Gastroesophageal sphincter (tissue), 4 donors: ENCODE results near the gene OR6Q1. TPM values are rescaled to one million over a fixed set of nuclear protein-coding genes. Genes with fewer than 3 reads are reported as not detected.

Experiments
- ATAC-seq: fragments of 150-250 bp; one replicate; pipeline ENCODE4 v1.9.1; 2016; ENCODE audit warnings: mild to moderate bottlenecking, moderate library complexity
- H3K27ac ChIP-seq, 4 donors: fragments of 200-600 bp; sonication (generic) in 3 of 4; 1 replicate in 3 of 4; 2 replicates in 1 of 4; pipeline ENCODE4 v1.5.1; 2016 to 2019
- H3K27me3 ChIP-seq: fragments of 200-600 bp; sonication (generic); one replicate; pipeline ENCODE4 v1.5.1; 2019
- H3K36me3 ChIP-seq, 2 donors: fragments of 200-600 bp; sonication (generic); one replicate each; pipeline ENCODE4 v1.5.1; 2019; ENCODE audit warnings: control low read depth in 1 of 2
- H3K4me1 ChIP-seq, 3 donors: fragments of 200-600 bp; sonication (generic); 1 replicate in 2 of 3; 2 replicates in 1 of 3; pipeline ENCODE4 v1.5.1; 2016 to 2019; ENCODE audit warnings: control low read depth in 2 of 3
- H3K4me3 ChIP-seq, 2 donors: fragments of 200-600 bp; sonication (generic); one replicate each; pipeline ENCODE4 v1.5.1; 2019; ENCODE audit warnings: mild to moderate bottlenecking in 1 of 2, moderate library complexity in 1 of 2
- H3K9me3 ChIP-seq, 3 donors: fragments of 200-600 bp; sonication (generic); one replicate each; pipeline ENCODE4 v1.5.1; 2017 to 2019; ENCODE audit warnings: control low read depth in 2 of 3
- CTCF ChIP-seq, 4 experiments: fragments of 200-600 bp in 2 of 4; fragments of 450-650 bp in 2 of 4; sonication (generic) in 1 of 4; IDR thresholded peaks; one replicate each; pipeline ENCODE4 v1.5.1; 2017 to 2019; ENCODE audit warnings: antibody characterized with exemption in 4 of 4, mild to moderate bottlenecking in 2 of 4, moderate library complexity in 2 of 4
- EP300 ChIP-seq: sonication (generic); formaldehyde crosslinking; IDR thresholded peaks from one replicate; pipeline ENCODE4 v1.6.1; 2017; ENCODE audit warnings: antibody characterized with exemption, mild to moderate bottlenecking
- POLR2A ChIP-seq, 2 donors: fragments of 450-650 bp; IDR thresholded peaks; one replicate each; pipeline ENCODE4 v1.6.1; 2017; ENCODE audit warnings: antibody characterized with exemption in 2 of 2, mild to moderate bottlenecking in 2 of 2, moderate library complexity in 1 of 2
- POLR2AphosphoS5 ChIP-seq: sonication (generic); formaldehyde crosslinking; IDR thresholded peaks from one replicate; pipeline ENCODE4 v1.6.1; 2017; ENCODE audit warnings: antibody characterized with exemption
- WGBS, 2 donors: methylation state at CpG; one replicate each; pipeline ENCODE4 v1.1.5; 2018; ENCODE audit warnings: low coverage in 1 of 2; 5-methylcytosine and 5-hydroxymethylcytosine counted together
- total RNA-seq, 4 donors: library from RNA; depleted of rRNA; stranded (reverse); fragments of >200 nt; gene quantifications; one replicate each; pipeline ENCODE4 v1.1.0, GENCODE V29; 2016

Gene OR6Q1
- total RNA-seq, 4 donors from 2014 or later = not detected

DNA sequence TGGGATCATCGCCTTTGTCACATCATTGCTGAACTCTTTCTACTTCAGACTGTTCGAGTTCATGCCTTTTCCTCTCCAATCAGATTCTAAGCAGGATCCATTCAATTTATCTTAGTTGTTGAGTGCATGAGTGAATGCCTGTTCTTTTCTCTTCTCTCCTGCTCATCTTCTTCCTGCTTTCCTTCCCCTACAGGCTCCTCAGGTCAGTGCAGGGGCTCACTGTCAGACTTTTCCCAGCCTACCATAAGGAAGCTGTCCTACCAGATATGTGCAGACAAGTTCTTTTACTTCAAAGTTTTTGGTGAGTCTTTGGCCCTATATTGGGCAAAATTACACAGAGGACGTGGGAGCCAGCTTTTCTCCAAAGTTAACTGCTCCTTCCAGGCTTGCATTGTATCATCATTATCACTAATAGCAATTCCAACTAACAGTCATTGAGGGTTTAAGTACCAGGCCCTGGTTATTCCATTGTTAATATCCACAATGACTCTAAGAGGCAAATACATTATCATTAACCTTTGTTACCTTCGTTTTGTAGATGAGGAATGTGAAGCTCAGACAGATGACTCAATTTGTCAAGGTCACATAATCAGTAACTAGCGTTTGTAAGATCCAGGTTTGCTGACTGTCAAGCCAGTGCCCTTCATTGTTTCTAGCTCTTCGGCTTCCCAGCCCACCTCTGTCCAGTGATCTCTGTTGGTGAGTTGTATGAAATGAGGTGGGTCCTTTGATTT is 30.4 kb downstream of the OR6Q1 start:
- H3K9me3 ChIP-seq = no peaks in the 10 kb centered on the region
- H3K4me1 ChIP-seq = peaks cover 0 to 13% (median 5%) of the 10 kb centered on the region in 3 donors
- no peaks in the 10 kb centered on the region for H3K27me3 ChIP-seq
- TF ChIP-seq POLR2AphosphoS5 (no peak), CTCF (IDR thresholded peaks at IDR 0.05) (no peak), POLR2A (IDR thresholded peaks at IDR 0.05) (no peak), EP300 (no peak)
- no peak overlapping the region for H3K4me3 ChIP-seq
- H3K27ac ChIP-seq = no peak overlapping the region
- 59 to 70% methylated on average over 5 to 6 of the region's 6 CpGs for WGBS, 2 donors
- no peak for ATAC-seq
- no peaks in the 10 kb centered on the region for H3K36me3 ChIP-seq

GRCh38 chr11:58061813-58062212 is 31.1 kb downstream of the OR6Q1 start:
- H3K4me1 ChIP-seq = peaks cover 0 to 13% (median 5%) of the 10 kb centered on the region in 3 donors
- no peak overlapping the region for H3K27ac ChIP-seq
- H3K36me3 ChIP-seq = no peaks in the 10 kb centered on the region
- H3K4me3 ChIP-seq = no peak overlapping the region
- ATAC-seq = no peak
- H3K27me3 ChIP-seq = no peaks in the 10 kb centered on the region
- 44 to 50% methylated on average over 4 to 6 of the region's 6 CpGs for WGBS, 2 donors
- no peak for TF ChIP-seq CTCF (IDR thresholded peaks at IDR 0.05)
- no peak for TF ChIP-seq POLR2AphosphoS5
- no peak for TF ChIP-seq EP300
- TF ChIP-seq POLR2A (IDR thresholded peaks at IDR 0.05) = no peak
- no peaks in the 10 kb centered on the region for H3K9me3 ChIP-seq

- H3K4me3 ChIP-seq = no peak overlapping the region
- no peaks in the 10 kb centered on the region for H3K4me1 ChIP-seq
- H3K9me3 ChIP-seq = no peaks in the 10 kb centered on the region
- ATAC-seq = no peak
- H3K27me3 ChIP-seq = no peaks in the 10 kb centered on the region
- no peak for TF ChIP-seq POLR2A (IDR thresholded peaks at IDR 0.05)
- H3K36me3 ChIP-seq = no peaks in the 10 kb centered on the region
- H3K27ac ChIP-seq = no peak overlapping the region
- WGBS, 2 donors = 20% methylated on average over 1 of the region's 5 CpGs; no CpG with 5 or more reads in 1 of the 2 donors
Measured at GRCh38 chr11:58067685-58068084, 36.9 kb downstream of the OR6Q1 start.

DNA sequence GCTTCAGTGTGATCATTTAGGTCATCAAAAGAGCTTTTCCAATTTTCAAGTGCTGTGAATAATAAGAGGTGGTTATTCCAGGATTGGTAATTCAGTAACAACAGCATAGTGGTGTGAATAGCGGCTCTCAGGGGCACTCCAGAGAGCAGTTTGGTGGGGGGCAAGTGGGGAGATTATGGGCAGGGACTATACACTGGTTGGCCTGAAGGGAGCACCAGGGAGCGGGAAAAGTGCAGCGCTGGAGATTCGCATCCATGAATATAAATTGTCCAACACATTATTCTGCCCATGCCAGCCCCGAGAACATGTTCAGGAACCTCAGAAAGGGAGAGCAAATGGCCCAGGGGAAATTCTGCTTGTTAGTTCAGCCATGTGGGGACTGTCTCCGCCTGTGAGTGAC is 37.9 kb downstream of the OR6Q1 start:
- Histone ChIP-seq H3K9me3 (no peaks in the 10 kb centered on the region), H3K27ac (no peak overlapping the region), H3K27me3 (no peaks in the 10 kb centered on the region), H3K4me3 (no peak overlapping the region), H3K36me3 (no peaks in the 10 kb centered on the region), H3K4me1 (no peaks in the 10 kb centered on the region)
- 59% methylated on average over 6 of the region's 6 CpGs; no CpG with 5 or more reads in 1 of the 2 donors for WGBS, 2 donors
- no peak for ATAC-seq
- TF ChIP-seq POLR2A (IDR thresholded peaks at IDR 0.05) (no peak), EP300 (no peak), POLR2AphosphoS5 (no peak), CTCF (IDR thresholded peaks at IDR 0.05) (no peak)

DNA sequence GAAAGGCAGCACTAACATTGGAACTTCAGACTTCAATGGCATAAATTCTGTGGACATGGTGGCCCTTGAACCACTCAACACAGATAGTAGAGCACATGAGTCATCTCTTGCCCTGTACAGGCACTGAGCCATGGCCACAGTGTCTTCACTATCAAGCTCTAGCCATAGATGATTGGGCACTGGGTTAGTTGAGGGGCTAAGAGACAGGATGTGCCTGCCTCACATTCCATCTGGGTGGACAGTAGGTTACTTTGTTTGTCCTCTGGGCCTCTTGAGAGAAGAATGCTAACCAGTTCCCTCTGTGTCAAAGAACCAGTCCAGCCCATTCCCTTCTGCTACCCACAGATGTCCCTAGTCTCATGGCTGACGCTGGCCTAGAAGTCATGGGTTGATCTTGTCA is 39.8 kb downstream of the OR6Q1 start:
- WGBS, 2 donors = 80% methylated on average over 1 of the region's 1 CpG; no CpG with 5 or more reads in 1 of the 2 donors
- H3K4me1 ChIP-seq = no peaks in the 10 kb centered on the region
- ATAC-seq = no peak
- no peaks in the 10 kb centered on the region for H3K36me3 ChIP-seq
- no peaks in the 10 kb centered on the region for H3K27me3 ChIP-seq
- H3K4me3 ChIP-seq = no peak overlapping the region
- no peak for TF ChIP-seq EP300
- no peak for TF ChIP-seq CTCF (IDR thresholded peaks at IDR 0.05)
- no peak for TF ChIP-seq POLR2AphosphoS5
- TF ChIP-seq POLR2A (IDR thresholded peaks at IDR 0.05) = no peak
- H3K27ac ChIP-seq = no peak overlapping the region
- peaks cover 0 to 10% (median 0%) of the 10 kb centered on the region in 3 donors for H3K9me3 ChIP-seq
